Ectodermal cell (in vitro differentiated cells): Measurements from ENCODE around the gene CFH.
"Not testable (repeated sequence)": the region's sequence is repeated elsewhere in the genome, so short reads cannot be mapped to it uniquely, and the experiment has no call there.

Experiments
- H3K27ac ChIP-seq: 2 replicates; pipeline ENCODE4 v1.7.0; 2013; ENCODE audit warnings: mild to moderate bottlenecking, low read depth, low read length; ENCODE audit not compliant: insufficient read depth, poor library complexity, severe bottlenecking
- H3K27me3 ChIP-seq: 2 replicates; pipeline ENCODE4 v1.7.0; 2013; ENCODE audit warnings: mild to moderate bottlenecking, low read length; ENCODE audit not compliant: insufficient read depth, control insufficient read depth, poor library complexity, severe bottlenecking
- H3K36me3 ChIP-seq: one replicate; pipeline ENCODE4 v1.7.0; 2013; ENCODE audit warnings: low read length; ENCODE audit not compliant: control insufficient read depth, insufficient read depth
- H3K4me1 ChIP-seq: one replicate; pipeline ENCODE4 v1.7.0; 2013; ENCODE audit warnings: low read length; ENCODE audit not compliant: control insufficient read depth, insufficient read depth
- H3K4me3 ChIP-seq: 2 replicates; pipeline ENCODE4 v1.7.0; 2013; ENCODE audit warnings: low read depth, low read length, control low read depth; ENCODE audit not compliant: insufficient read depth
- H3K9me3 ChIP-seq: 2 replicates; pipeline ENCODE4 v1.7.0; 2013; ENCODE audit warnings: mild to moderate bottlenecking, low read length, moderate library complexity; ENCODE audit not compliant: control insufficient read depth
- WGBS, 2 experiments: methylation state at CpG; one replicate each; pipeline ENCODE4 v1.1.7; 2013; ENCODE audit warnings: missing lambda C conversion rate in 2 of 2; 5-methylcytosine and 5-hydroxymethylcytosine counted together

The CFH gene

GRCh38 chr1:196689001-196689400, 37.2 kb downstream of the CFH start:
- Histone ChIP-seq H3K4me1 (no peaks in the 10 kb centered on the region), H3K9me3 (no peaks in the 10 kb centered on the region), H3K27ac (no peak overlapping the region), H3K36me3 (no peaks in the 10 kb centered on the region), H3K27me3 (no peaks in the 10 kb centered on the region), H3K4me3 (no peak overlapping the region)
- 97 to 99% methylated on average over 3 of the region's 3 CpGs for WGBS, 2 experiments

- H3K27ac ChIP-seq = no peak overlapping the region
- H3K27me3 ChIP-seq = no peaks in the 10 kb centered on the region
- H3K4me1 ChIP-seq = no peaks in the 10 kb centered on the region
- no peaks in the 10 kb centered on the region for H3K36me3 ChIP-seq
- WGBS, 2 experiments = 78 to 83% methylated on average over 5 of the region's 5 CpGs
- H3K4me3 ChIP-seq = no peak overlapping the region
- no peaks in the 10 kb centered on the region for H3K9me3 ChIP-seq
These were observed 38.7 kb downstream of the CFH start for GRCh38 chr1:196690582-196690981.

GRCh38 chr1:196698993-196699392, 47.1 kb downstream of the CFH start:
- 92% methylated on average over 2 of the region's 2 CpGs; no CpG with 5 or more reads in 1 of the 2 experiments for WGBS, 2 experiments
- H3K4me1 ChIP-seq = no peaks in the 10 kb centered on the region
- H3K9me3 ChIP-seq = no peaks in the 10 kb centered on the region
- H3K27ac ChIP-seq = no peak overlapping the region
- H3K27me3 ChIP-seq = no peaks in the 10 kb centered on the region
- H3K4me3 ChIP-seq = no peak overlapping the region
- H3K36me3 ChIP-seq = no peaks in the 10 kb centered on the region

- Histone ChIP-seq H3K27me3 (no peaks in the 10 kb centered on the region), H3K4me1 (no peaks in the 10 kb centered on the region), H3K9me3 (no peaks in the 10 kb centered on the region), H3K4me3 (no peak overlapping the region), H3K27ac (no peak overlapping the region), H3K36me3 (no peaks in the 10 kb centered on the region)
- WGBS, 2 experiments = 96 to 97% methylated on average over 1 of the region's 1 CpG
These were observed 49.3 kb downstream of the CFH start for GRCh38 chr1:196701144-196701543.

- H3K4me3 ChIP-seq, H3K9me3 ChIP-seq, H3K36me3 ChIP-seq, H3K27me3 ChIP-seq, H3K4me1 ChIP-seq, H3K27ac ChIP-seq: not testable (repeated sequence)
- WGBS, 2 experiments = 90 to 93% methylated on average over 2 of the region's 2 CpGs
These were observed 58.0 kb downstream of the CFH start for GRCh38 chr1:196709892-196710291.

- H3K27me3 ChIP-seq = no peaks in the 10 kb centered on the region
- no peak overlapping the region for H3K4me3 ChIP-seq
- H3K27ac ChIP-seq = no peak overlapping the region
- H3K9me3 ChIP-seq = no peaks in the 10 kb centered on the region
- H3K36me3 ChIP-seq = no peaks in the 10 kb centered on the region
- H3K4me1 ChIP-seq = no peaks in the 10 kb centered on the region
- WGBS, 2 experiments = 83 to 85% methylated on average over 2 of the region's 2 CpGs
These were observed 66.0 kb downstream of the CFH start for GRCh38 chr1:196717868-196718267.

- WGBS, 2 experiments = 83 to 84% methylated on average over 14 of the region's 14 CpGs
- Histone ChIP-seq H3K27ac (no peak overlapping the region), H3K27me3 (no peaks in the 10 kb centered on the region), H3K36me3 (no peaks in the 10 kb centered on the region), H3K9me3 (no peaks in the 10 kb centered on the region), H3K4me3 (no peak overlapping the region), H3K4me1 (no peaks in the 10 kb centered on the region)
These were observed 71.7 kb downstream of the CFH start for GRCh38 chr1:196723325-196724185.

GRCh38 chr1:196732526-196732925, 80.7 kb downstream of the CFH start:
- no peak overlapping the region for H3K4me3 ChIP-seq
- H3K27me3 ChIP-seq = no peaks in the 10 kb centered on the region
- H3K36me3 ChIP-seq = no peaks in the 10 kb centered on the region
- H3K27ac ChIP-seq = no peak overlapping the region
- H3K9me3 ChIP-seq = no peaks in the 10 kb centered on the region
- H3K4me1 ChIP-seq = no peaks in the 10 kb centered on the region
- whole genome bisulfite sequencing, 2 experiments = 90 to 95% methylated on average over 1 of the region's 2 CpGs

GRCh38 chr1:196733091-196733970, 81.5 kb downstream of the CFH start:
- Histone ChIP-seq H3K27me3 (no peaks in the 10 kb centered on the region), H3K36me3 (no peaks in the 10 kb centered on the region), H3K4me3 (no peak overlapping the region), H3K9me3 (no peaks in the 10 kb centered on the region), H3K4me1 (no peaks in the 10 kb centered on the region), H3K27ac (no peak overlapping the region)
- 91 to 93% methylated on average over 9 to 11 of the region's 11 CpGs for WGBS, 2 experiments

GRCh38 chr1:196734006-196734405, 82.2 kb downstream of the CFH start:
- no peaks in the 10 kb centered on the region for H3K36me3 ChIP-seq
- H3K4me1 ChIP-seq = no peaks in the 10 kb centered on the region
- H3K27me3 ChIP-seq = no peaks in the 10 kb centered on the region
- H3K27ac ChIP-seq = no peak overlapping the region
- H3K9me3 ChIP-seq = no peaks in the 10 kb centered on the region
- no peak overlapping the region for H3K4me3 ChIP-seq
